Measurements from ENCODE around the gene SND1.
"Not testable (repeated sequence)": the region's sequence is repeated elsewhere in the genome, so short reads cannot be mapped to it uniquely, and the experiment has no call there.

- TF ChIP-seq CTCF (IDR thresholded peaks at IDR 0.05; ENCODE audit: insufficient read depth, low read length, poor library complexity, severe bottlenecking); EZH2phosphoT487 (conservative IDR thresholded peaks at IDR 0.05; ENCODE audit: low read length): not testable (repeated sequence)
Observed at GRCh38 chr7:128109424-128109969, 457.5 kb downstream of the SND1 start.

All from SU-DHL-6 (cell line).